ENCODE results near the gene EIF4G1.

EIF4G1 gene

DNA sequence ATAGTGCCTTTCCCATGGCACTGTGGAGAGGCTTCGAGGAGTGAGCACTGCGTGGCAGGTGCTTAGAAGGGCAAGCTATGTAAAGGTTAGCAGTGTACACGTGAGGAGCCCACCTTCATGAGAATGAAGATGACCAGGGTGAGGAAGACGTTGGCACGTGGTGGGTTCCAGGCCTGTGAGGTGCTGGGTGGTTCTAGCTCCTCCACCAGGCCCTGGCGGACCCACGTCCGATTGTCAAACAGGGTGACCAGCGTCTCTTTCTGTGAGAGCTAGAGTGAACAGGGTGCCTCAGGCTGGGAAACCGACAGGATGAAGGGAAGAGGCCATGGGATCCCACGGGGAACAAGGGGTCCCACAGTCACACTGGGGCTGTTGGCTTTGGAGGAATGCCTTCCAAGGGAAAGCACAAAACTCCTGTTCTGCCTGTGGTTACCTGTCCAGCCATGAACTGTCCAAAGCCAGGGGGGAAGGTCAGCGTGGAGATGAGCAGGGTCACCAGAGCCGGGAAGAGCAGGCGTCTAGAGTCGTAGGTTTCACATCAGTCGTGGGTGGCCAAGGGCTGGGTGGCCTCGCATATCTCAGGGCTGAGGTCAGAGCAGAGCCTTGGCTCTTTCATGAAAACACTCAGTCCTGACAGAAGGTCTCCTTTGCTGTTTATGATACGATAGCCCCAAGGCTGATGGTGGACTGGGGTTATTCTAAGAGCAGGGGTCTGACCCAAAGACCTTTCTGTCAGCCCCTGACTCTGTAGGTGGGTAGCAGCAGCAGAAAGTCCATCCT lies 41.0 kb downstream of the EIF4G1 start:
- Histone ChIP-seq H3K36me3 (ENCODE audit: control insufficient read depth in 1 of 2, insufficient read depth in 2 of 2, low read depth in 1 of 2, low read length in 2 of 2) (peaks cover 36 to 69% of the 10 kb centered on the region in 2 experiments), H2BK12ac (ENCODE audit: low read length in 2 of 2) (no peak overlapping the region), H2BK120ac (ENCODE audit: low read depth, low read length) (no peak overlapping the region), H2AK5ac (ENCODE audit: low read length, severe bottlenecking) (no peak overlapping the region), H3K4me2 (ENCODE audit: low read length, poor library complexity, severe bottlenecking) (no peak overlapping the region), H3K9ac (ENCODE audit: low read length) (peak overlapping the region; percentile 16), H3K14ac (ENCODE audit: low read length in 2 of 2) (no peak overlapping the region), H3K79me1 (replicated peaks; ENCODE audit: low read length, poor library complexity, severe bottlenecking) (peaks cover 13% of the 10 kb centered on the region), H3K9me3 (ENCODE audit: control insufficient read depth, low read length) (no peaks in the 10 kb centered on the region), H2BK5ac (ENCODE audit: low read depth, low read length, poor library complexity, severe bottlenecking) (no peak overlapping the region), H3K27ac (ENCODE audit: low read length, poor library complexity, severe bottlenecking) (no peak overlapping the region), H3K4ac (ENCODE audit: low read depth in 1 of 2, low read length in 2 of 2) (no peak overlapping the region), H3K4me3 (ENCODE audit: insufficient read depth in 1 of 2, low read depth in 1 of 2, low read length in 2 of 2) (no peak overlapping the region), H2AFZ (ENCODE audit: low read depth, low read length) (no peak overlapping the region), H3K4me1 (ENCODE audit: control insufficient read depth, insufficient read depth, low read depth, low read length) (peaks cover 27% of the 10 kb centered on the region), H3K18ac (ENCODE audit: low read depth in 1 of 2, low read length in 2 of 2) (no peak overlapping the region), H4K91ac (ENCODE audit: low read length) (no peak overlapping the region), H4K8ac (ENCODE audit: low read length) (no peak overlapping the region), H2BK15ac (ENCODE audit: low read depth, poor library complexity, severe bottlenecking) (no peak overlapping the region), H3K23ac (ENCODE audit: low read length in 2 of 2) (no peak overlapping the region), H3K27me3 (ENCODE audit: control insufficient read depth in 1 of 2, insufficient read depth in 1 of 2, low read length in 2 of 2) (no peaks in the 10 kb centered on the region)
- no peak for DNase-seq
- WGBS: 81% methylated on average over 18 of the region's 18 CpGs

DNA sequence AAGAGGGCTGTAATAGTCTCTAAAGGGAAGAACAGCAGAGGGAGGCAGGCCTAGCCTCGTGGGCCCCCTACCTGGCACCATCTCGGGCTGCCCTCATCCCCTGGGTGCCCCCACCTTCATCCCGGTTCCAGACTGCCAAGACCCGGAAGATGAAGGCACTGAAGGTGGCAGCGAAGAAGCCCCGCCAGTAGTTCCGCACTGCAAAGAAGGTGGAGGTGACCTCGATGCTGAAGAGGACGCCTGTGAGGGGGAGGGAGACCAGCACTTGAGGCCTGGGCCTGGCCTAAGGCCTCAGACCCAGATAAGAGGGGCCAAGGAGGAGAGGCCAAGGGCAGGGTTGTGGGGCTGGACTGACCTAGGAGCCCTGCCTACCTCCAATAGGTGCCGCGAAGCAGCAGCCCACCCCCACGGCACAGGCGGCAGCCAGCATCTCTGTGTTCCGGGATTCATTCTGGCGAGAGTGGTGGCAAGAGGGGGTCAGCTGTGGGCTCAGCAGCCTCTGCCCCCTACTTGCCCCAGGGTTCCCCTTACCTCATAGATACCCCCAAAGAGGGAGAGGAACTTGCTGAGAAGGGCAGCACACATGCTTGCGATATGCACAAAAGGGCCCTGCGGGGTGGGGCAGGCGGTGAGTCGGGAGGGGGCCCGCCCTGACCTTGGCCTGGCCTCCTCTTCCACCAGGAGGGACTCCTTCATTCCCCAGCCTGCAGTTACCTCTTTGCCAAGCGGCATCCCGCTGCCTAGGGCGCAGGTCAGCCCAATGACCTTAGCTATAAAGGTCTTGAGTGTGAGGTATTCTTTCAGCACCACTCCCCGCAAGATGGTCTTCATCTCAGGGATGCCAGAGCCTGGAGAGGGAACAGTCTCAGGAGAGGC lies 43.1 kb downstream of the EIF4G1 start:
- no peak overlapping the region for H2BK5ac ChIP-seq (ENCODE audit: low read depth, low read length, poor library complexity, severe bottlenecking)
- H4K8ac ChIP-seq (ENCODE audit: low read length): no peak overlapping the region
- H3K9me3 ChIP-seq (ENCODE audit: control insufficient read depth, low read length): no peaks in the 10 kb centered on the region
- no peak overlapping the region for H3K27ac ChIP-seq (ENCODE audit: low read length, poor library complexity, severe bottlenecking)
- H2AFZ ChIP-seq (ENCODE audit: low read depth, low read length): no peak overlapping the region
- H3K18ac ChIP-seq (ENCODE audit: low read depth in 1 of 2, low read length in 2 of 2): no peak overlapping the region
- H3K36me3 ChIP-seq (ENCODE audit: control insufficient read depth in 1 of 2, insufficient read depth in 2 of 2, low read depth in 1 of 2, low read length in 2 of 2): peaks cover 33 to 58% of the 10 kb centered on the region in 2 experiments
- no peak for DNase-seq
- peaks cover 19% of the 10 kb centered on the region for H3K4me1 ChIP-seq (ENCODE audit: control insufficient read depth, insufficient read depth, low read depth, low read length)
- H2AK5ac ChIP-seq (ENCODE audit: low read length, severe bottlenecking): no peak overlapping the region
- H3K27me3 ChIP-seq (ENCODE audit: control insufficient read depth in 1 of 2, insufficient read depth in 1 of 2, low read length in 2 of 2): no peaks in the 10 kb centered on the region
- no peak overlapping the region for H3K4me3 ChIP-seq (ENCODE audit: insufficient read depth in 1 of 2, low read depth in 1 of 2, low read length in 2 of 2)
- no peak overlapping the region for H3K14ac ChIP-seq (ENCODE audit: low read length in 2 of 2)
- no peak overlapping the region for H2BK120ac ChIP-seq (ENCODE audit: low read depth, low read length)
- no peak overlapping the region for H3K4ac ChIP-seq (ENCODE audit: low read depth in 1 of 2, low read length in 2 of 2)
- H2BK12ac ChIP-seq (ENCODE audit: low read length in 2 of 2): no peak overlapping the region
- 95% methylated on average over 24 of the region's 24 CpGs for WGBS
- no peak overlapping the region for H3K23ac ChIP-seq (ENCODE audit: low read length in 2 of 2)
- peaks cover 18% of the 10 kb centered on the region for H3K79me1 ChIP-seq (replicated peaks; ENCODE audit: low read length, poor library complexity, severe bottlenecking)
- H4K91ac ChIP-seq (ENCODE audit: low read length): no peak overlapping the region
- H2BK15ac ChIP-seq (ENCODE audit: low read depth, poor library complexity, severe bottlenecking): no peak overlapping the region
- no peak overlapping the region for H3K9ac ChIP-seq (ENCODE audit: low read length)
- no peak overlapping the region for H3K4me2 ChIP-seq (ENCODE audit: low read length, poor library complexity, severe bottlenecking)

DNA sequence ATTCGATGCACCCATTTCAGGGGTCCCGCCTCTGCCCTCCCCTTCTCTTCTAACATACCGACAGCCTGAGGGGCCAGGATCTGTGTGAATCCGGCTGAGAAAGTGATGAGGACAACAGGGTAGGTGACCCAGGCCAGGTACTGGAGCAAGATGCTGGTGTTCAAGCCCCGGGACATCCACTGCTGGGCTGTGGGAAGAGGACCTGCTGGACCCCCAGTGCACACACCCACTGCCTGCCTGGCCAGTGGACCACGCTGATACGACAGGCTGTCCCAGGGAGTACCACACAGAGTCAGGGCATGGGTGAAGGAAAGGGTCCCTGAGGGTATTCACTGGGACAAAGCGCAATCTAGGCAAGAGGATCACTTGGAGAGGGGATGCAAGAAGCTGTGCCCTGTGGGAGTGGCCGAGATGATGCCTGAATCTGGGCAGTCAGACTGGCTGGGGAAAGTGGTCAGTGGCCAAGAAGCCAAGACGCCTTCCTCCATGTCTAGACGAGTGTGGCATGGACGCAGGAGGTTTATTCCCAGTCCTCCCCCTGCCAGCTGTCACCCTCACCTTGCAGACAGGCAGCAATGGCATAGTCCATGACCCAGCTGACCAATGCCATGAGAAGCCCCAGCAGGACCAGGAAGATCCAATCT lies 43.8 kb downstream of the EIF4G1 start:
- Histone ChIP-seq H4K8ac (ENCODE audit: low read length) (no peak overlapping the region), H3K4me2 (ENCODE audit: low read length, poor library complexity, severe bottlenecking) (no peak overlapping the region), H3K4me1 (ENCODE audit: control insufficient read depth, insufficient read depth, low read depth, low read length) (peaks cover 19% of the 10 kb centered on the region), H3K14ac (ENCODE audit: low read length in 2 of 2) (no peak overlapping the region), H2BK15ac (ENCODE audit: low read depth, poor library complexity, severe bottlenecking) (no peak overlapping the region), H3K27ac (ENCODE audit: low read length, poor library complexity, severe bottlenecking) (no peak overlapping the region), H2BK5ac (ENCODE audit: low read depth, low read length, poor library complexity, severe bottlenecking) (no peak overlapping the region), H4K91ac (ENCODE audit: low read length) (no peak overlapping the region), H2AFZ (ENCODE audit: low read depth, low read length) (no peak overlapping the region), H3K9ac (ENCODE audit: low read length) (no peak overlapping the region), H2AK5ac (ENCODE audit: low read length, severe bottlenecking) (no peak overlapping the region), H3K4me3 (ENCODE audit: insufficient read depth in 1 of 2, low read depth in 1 of 2, low read length in 2 of 2) (no peak overlapping the region), H3K4ac (ENCODE audit: low read depth in 1 of 2, low read length in 2 of 2) (no peak overlapping the region), H3K79me1 (replicated peaks; ENCODE audit: low read length, poor library complexity, severe bottlenecking) (peaks cover 18% of the 10 kb centered on the region), H2BK12ac (ENCODE audit: low read length in 2 of 2) (no peak overlapping the region), H3K36me3 (ENCODE audit: control insufficient read depth in 1 of 2, insufficient read depth in 2 of 2, low read depth in 1 of 2, low read length in 2 of 2) (peaks cover 28 to 50% of the 10 kb centered on the region in 2 experiments), H3K9me3 (ENCODE audit: control insufficient read depth, low read length) (no peaks in the 10 kb centered on the region), H3K23ac (ENCODE audit: low read length in 2 of 2) (no peak overlapping the region), H2BK120ac (ENCODE audit: low read depth, low read length) (no peak overlapping the region), H3K18ac (ENCODE audit: low read depth in 1 of 2, low read length in 2 of 2) (no peak overlapping the region), H3K27me3 (ENCODE audit: control insufficient read depth in 1 of 2, insufficient read depth in 1 of 2, low read length in 2 of 2) (no peaks in the 10 kb centered on the region)
- no peak for DNase-seq
- WGBS: 91% methylated on average over 10 of the region's 12 CpGs

DNA sequence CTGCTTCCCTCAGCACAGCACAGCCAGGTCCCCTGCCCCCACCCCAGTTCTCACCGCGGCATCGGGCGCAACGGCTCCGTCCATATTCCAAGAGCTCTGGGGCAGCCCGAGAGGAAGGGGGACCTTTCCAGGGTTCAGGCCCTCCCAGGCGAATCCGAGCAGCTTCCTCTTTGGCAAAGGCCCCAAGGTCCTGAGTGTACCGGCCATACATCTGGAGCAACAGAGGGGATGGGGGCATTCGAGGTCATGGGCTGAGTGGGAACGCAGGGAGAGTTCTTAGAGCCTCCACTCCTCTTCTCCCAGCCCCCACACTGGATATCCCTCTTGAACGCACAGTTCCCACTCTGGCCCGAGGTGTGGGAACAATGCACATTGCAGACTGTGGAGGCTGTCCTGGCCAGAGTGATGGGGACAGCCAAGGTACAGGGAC lies 44.5 kb downstream of the EIF4G1 start:
- peaks cover 18% of the 10 kb centered on the region for H3K79me1 ChIP-seq (replicated peaks; ENCODE audit: low read length, poor library complexity, severe bottlenecking)
- 86% methylated on average over 13 of the region's 14 CpGs for WGBS
- no peak overlapping the region for H3K14ac ChIP-seq (ENCODE audit: low read length in 2 of 2)
- no peak overlapping the region for H2BK120ac ChIP-seq (ENCODE audit: low read depth, low read length)
- peaks cover 21% of the 10 kb centered on the region for H3K4me1 ChIP-seq (ENCODE audit: control insufficient read depth, insufficient read depth, low read depth, low read length)
- H3K18ac ChIP-seq (ENCODE audit: low read depth in 1 of 2, low read length in 2 of 2): no peak overlapping the region
- no peak for DNase-seq
- no peak overlapping the region for H3K4ac ChIP-seq (ENCODE audit: low read depth in 1 of 2, low read length in 2 of 2)
- peak overlapping the region; percentile 26 for H2BK15ac ChIP-seq (ENCODE audit: low read depth, poor library complexity, severe bottlenecking)
- no peak overlapping the region for H4K8ac ChIP-seq (ENCODE audit: low read length)
- no peaks in the 10 kb centered on the region for H3K27me3 ChIP-seq (ENCODE audit: control insufficient read depth in 1 of 2, insufficient read depth in 1 of 2, low read length in 2 of 2)
- H3K36me3 ChIP-seq (ENCODE audit: control insufficient read depth in 1 of 2, insufficient read depth in 2 of 2, low read depth in 1 of 2, low read length in 2 of 2): peaks cover 28 to 43% of the 10 kb centered on the region in 2 experiments
- H3K27ac ChIP-seq (ENCODE audit: low read length, poor library complexity, severe bottlenecking): no peak overlapping the region
- H4K91ac ChIP-seq (ENCODE audit: low read length): no peak overlapping the region
- H2BK12ac ChIP-seq (ENCODE audit: low read length in 2 of 2): no peak overlapping the region
- H2AK5ac ChIP-seq (ENCODE audit: low read length, severe bottlenecking): no peak overlapping the region
- H3K4me3 ChIP-seq (ENCODE audit: insufficient read depth in 1 of 2, low read depth in 1 of 2, low read length in 2 of 2): no peak overlapping the region
- no peak overlapping the region for H2AFZ ChIP-seq (ENCODE audit: low read depth, low read length)
- no peaks in the 10 kb centered on the region for H3K9me3 ChIP-seq (ENCODE audit: control insufficient read depth, low read length)
- no peak overlapping the region for H3K4me2 ChIP-seq (ENCODE audit: low read length, poor library complexity, severe bottlenecking)
- H3K9ac ChIP-seq (ENCODE audit: low read length): no peak overlapping the region
- H3K23ac ChIP-seq (ENCODE audit: low read length in 2 of 2): no peak overlapping the region
- H2BK5ac ChIP-seq (ENCODE audit: low read depth, low read length, poor library complexity, severe bottlenecking): no peak overlapping the region

Data from mesenchymal stem cell (in vitro differentiated cells and primary cell).